Measurements from ENCODE around the gene SRP14. TPM values are rescaled to one million over a fixed set of nuclear protein-coding genes. Genes with fewer than 3 reads are reported as not detected.

SRP14 gene
- total RNA-seq, 1 experiment from 2014 or later: 405 TPM

- H3K4me1 ChIP-seq (replicated peaks): peaks cover 43% of the 10 kb centered on the region
- no peaks in the 10 kb centered on the region for H3K9me3 ChIP-seq (replicated peaks)
- no peak overlapping the region for H3K27ac ChIP-seq
- no peak overlapping the region for H3K4me3 ChIP-seq
- no peaks in the 10 kb centered on the region for H3K27me3 ChIP-seq (replicated peaks)
- DNase-seq (ENCODE audit: low read depth in 1 of 2, low spot score in 2 of 2): peak in 1 of 2 experiments; percentile 40
- H3K36me3 ChIP-seq: peaks cover 5% of the 10 kb centered on the region; the same call in 1 of the 2 replicates
Observed at GRCh38 chr15:40050788-40051470, 11.9 kb upstream of the SRP14 start.

- Histone ChIP-seq H3K36me3 (peaks cover 5% of the 10 kb centered on the region; the same call in 1 of the 2 replicates), H3K27me3 (replicated peaks) (no peaks in the 10 kb centered on the region), H3K9me3 (replicated peaks) (no peaks in the 10 kb centered on the region), H3K4me1 (replicated peaks) (peaks cover 42% of the 10 kb centered on the region), H3K4me3 (no peak overlapping the region), H3K27ac (no peak overlapping the region)
- no peak for DNase-seq (ENCODE audit: low read depth in 1 of 2, low spot score in 2 of 2)
Observed at GRCh38 chr15:40048926-40049475, 10.0 kb upstream of the SRP14 start.

GRCh38 chr15:40048211-40048792 lies 9.3 kb upstream of the SRP14 start:
- no peaks in the 10 kb centered on the region for H3K27me3 ChIP-seq (replicated peaks)
- peaks cover 5% of the 10 kb centered on the region; the same call in 1 of the 2 replicates for H3K36me3 ChIP-seq
- no peak overlapping the region for H3K4me3 ChIP-seq
- peak overlapping the region; percentile 61 for H3K27ac ChIP-seq
- peaks cover 37% of the 10 kb centered on the region for H3K4me1 ChIP-seq (replicated peaks)
- H3K9me3 ChIP-seq (replicated peaks): no peaks in the 10 kb centered on the region
- peak in 1 of 2 experiments; percentile 27 for DNase-seq (ENCODE audit: low read depth in 1 of 2, low spot score in 2 of 2)

GRCh38 chr15:40047415-40048210 lies 8.6 kb upstream of the SRP14 start:
- peaks cover 37% of the 10 kb centered on the region for H3K4me1 ChIP-seq (replicated peaks)
- H3K27ac ChIP-seq: peak overlapping the region; percentile 61
- H3K9me3 ChIP-seq (replicated peaks): no peaks in the 10 kb centered on the region
- no peaks in the 10 kb centered on the region for H3K27me3 ChIP-seq (replicated peaks)
- H3K36me3 ChIP-seq: peaks cover 5% of the 10 kb centered on the region; the same call in 1 of the 2 replicates
- peak; percentile 66 to 78 for DNase-seq (ENCODE audit: low read depth in 1 of 2, low spot score in 2 of 2)
- H3K4me3 ChIP-seq: no peak overlapping the region

- DNase-seq (ENCODE audit: low read depth in 1 of 2, low spot score in 2 of 2): peak in 1 of 2 experiments; percentile 61
- H3K4me3 ChIP-seq: no peak overlapping the region
- peaks cover 37% of the 10 kb centered on the region for H3K4me1 ChIP-seq (replicated peaks)
- H3K27me3 ChIP-seq (replicated peaks): no peaks in the 10 kb centered on the region
- H3K9me3 ChIP-seq (replicated peaks): no peaks in the 10 kb centered on the region
- peaks cover 5% of the 10 kb centered on the region; the same call in 1 of the 2 replicates for H3K36me3 ChIP-seq
- H3K27ac ChIP-seq: peak overlapping the region; percentile 61
Observed at GRCh38 chr15:40046721-40047414, 7.9 kb upstream of the SRP14 start.

GRCh38 chr15:40045572-40046217 lies 6.7 kb upstream of the SRP14 start:
- Histone ChIP-seq H3K9me3 (replicated peaks) (no peaks in the 10 kb centered on the region), H3K27me3 (replicated peaks) (no peaks in the 10 kb centered on the region), H3K4me1 (replicated peaks) (peaks cover 37% of the 10 kb centered on the region), H3K27ac (no peak overlapping the region), H3K36me3 (peaks cover 5% of the 10 kb centered on the region; the same call in 1 of the 2 replicates), H3K4me3 (no peak overlapping the region)
- DNase-seq (ENCODE audit: low read depth in 1 of 2, low spot score in 2 of 2): peak in 1 of 2 experiments; percentile 22

- Histone ChIP-seq H3K36me3 (peaks cover 5% of the 10 kb centered on the region; the same call in 1 of the 2 replicates), H3K9me3 (replicated peaks) (no peaks in the 10 kb centered on the region), H3K27me3 (replicated peaks) (no peaks in the 10 kb centered on the region), H3K4me3 (no peak overlapping the region), H3K4me1 (replicated peaks) (peaks cover 39% of the 10 kb centered on the region), H3K27ac (no peak overlapping the region)
- DNase-seq (ENCODE audit: low read depth in 1 of 2, low spot score in 2 of 2): peak; percentile 78 to 89
Observed at GRCh38 chr15:40044717-40045571, 6.0 kb upstream of the SRP14 start.

- peak in 1 of 2 experiments; percentile 9 for DNase-seq (ENCODE audit: low read depth in 1 of 2, low spot score in 2 of 2)
- Histone ChIP-seq H3K4me1 (replicated peaks) (peaks cover 40% of the 10 kb centered on the region), H3K36me3 (peaks cover 8% of the 10 kb centered on the region), H3K9me3 (replicated peaks) (no peaks in the 10 kb centered on the region), H3K4me3 (no peak overlapping the region), H3K27ac (no peak overlapping the region), H3K27me3 (replicated peaks) (no peaks in the 10 kb centered on the region)
Observed at GRCh38 chr15:40043927-40044716, 5.1 kb upstream of the SRP14 start.

- Histone ChIP-seq H3K9me3 (replicated peaks) (no peaks in the 10 kb centered on the region), H3K27ac (no peak overlapping the region), H3K4me3 (no peak overlapping the region), H3K27me3 (replicated peaks) (no peaks in the 10 kb centered on the region), H3K36me3 (peaks cover 14% of the 10 kb centered on the region), H3K4me1 (replicated peaks) (peaks cover 36% of the 10 kb centered on the region)
- DNase-seq (ENCODE audit: low read depth in 1 of 2, low spot score in 2 of 2): peak in 1 of 2 experiments; percentile 28
Observed at GRCh38 chr15:40042791-40043320, 3.9 kb upstream of the SRP14 start.

GRCh38 chr15:40040770-40041169 lies 1.8 kb upstream of the SRP14 start:
- Histone ChIP-seq H3K27ac (no peak overlapping the region), H3K4me3 (no peak overlapping the region), H3K9me3 (replicated peaks) (no peaks in the 10 kb centered on the region), H3K4me1 (replicated peaks) (peaks cover 21% of the 10 kb centered on the region), H3K36me3 (peaks cover 35% of the 10 kb centered on the region), H3K27me3 (replicated peaks) (no peaks in the 10 kb centered on the region)
- DNase-seq (ENCODE audit: low read depth in 1 of 2, low spot score in 2 of 2): no peak

GRCh38 chr15:40040293-40040635 lies 1.3 kb upstream of the SRP14 start:
- no peaks in the 10 kb centered on the region for H3K9me3 ChIP-seq (replicated peaks)
- H3K4me1 ChIP-seq (replicated peaks): peaks cover 16% of the 10 kb centered on the region
- no peaks in the 10 kb centered on the region for H3K27me3 ChIP-seq (replicated peaks)
- no peak for DNase-seq (ENCODE audit: low read depth in 1 of 2, low spot score in 2 of 2)
- H3K36me3 ChIP-seq: peaks cover 40% of the 10 kb centered on the region
- no peak overlapping the region for H3K27ac ChIP-seq
- H3K4me3 ChIP-seq: no peak overlapping the region

Measured in SJSA1 (cell line).